ENCODE data around the gene EHD2. TPM values are rescaled to one million over a fixed set of nuclear protein-coding genes. Genes with fewer than 3 reads are reported as not detected.

Gene EHD2
- polyA plus RNA-seq, 1 donor from 2014 or later: not detected

DNA sequence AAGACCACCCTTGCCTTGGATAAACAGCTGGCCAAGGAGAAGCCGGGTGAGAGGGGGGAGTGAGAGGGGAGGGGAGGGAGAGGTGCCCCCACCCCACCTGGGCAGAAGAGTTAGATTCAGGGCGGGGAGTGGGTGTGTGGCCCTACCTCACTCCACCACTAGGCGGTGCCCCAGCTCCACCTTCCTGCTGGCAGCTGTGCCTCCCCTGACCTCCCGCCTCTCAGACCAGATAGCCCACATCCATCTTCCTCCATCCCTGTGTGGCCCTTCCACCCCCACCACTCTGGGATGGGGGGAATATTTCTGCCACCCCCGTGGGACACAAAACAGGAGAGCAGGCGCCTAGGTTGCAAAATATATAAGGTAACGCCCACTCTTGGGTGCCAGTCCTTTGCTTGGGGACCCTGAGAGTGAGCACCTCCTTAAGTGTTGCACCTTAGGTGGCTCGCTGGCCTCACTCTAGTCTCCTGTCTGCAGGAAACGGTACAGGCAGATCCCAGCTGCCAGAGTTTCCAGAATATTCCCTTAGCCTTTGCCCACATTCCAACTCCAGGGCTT lies 13.8 kb upstream of the EHD2 start:
- Histone ChIP-seq H3K9me2 (ENCODE audit: insufficient read depth, low read length) (no peaks in the 10 kb centered on the region), H3K27ac (ENCODE audit: low read length) (no peak overlapping the region)

DNA sequence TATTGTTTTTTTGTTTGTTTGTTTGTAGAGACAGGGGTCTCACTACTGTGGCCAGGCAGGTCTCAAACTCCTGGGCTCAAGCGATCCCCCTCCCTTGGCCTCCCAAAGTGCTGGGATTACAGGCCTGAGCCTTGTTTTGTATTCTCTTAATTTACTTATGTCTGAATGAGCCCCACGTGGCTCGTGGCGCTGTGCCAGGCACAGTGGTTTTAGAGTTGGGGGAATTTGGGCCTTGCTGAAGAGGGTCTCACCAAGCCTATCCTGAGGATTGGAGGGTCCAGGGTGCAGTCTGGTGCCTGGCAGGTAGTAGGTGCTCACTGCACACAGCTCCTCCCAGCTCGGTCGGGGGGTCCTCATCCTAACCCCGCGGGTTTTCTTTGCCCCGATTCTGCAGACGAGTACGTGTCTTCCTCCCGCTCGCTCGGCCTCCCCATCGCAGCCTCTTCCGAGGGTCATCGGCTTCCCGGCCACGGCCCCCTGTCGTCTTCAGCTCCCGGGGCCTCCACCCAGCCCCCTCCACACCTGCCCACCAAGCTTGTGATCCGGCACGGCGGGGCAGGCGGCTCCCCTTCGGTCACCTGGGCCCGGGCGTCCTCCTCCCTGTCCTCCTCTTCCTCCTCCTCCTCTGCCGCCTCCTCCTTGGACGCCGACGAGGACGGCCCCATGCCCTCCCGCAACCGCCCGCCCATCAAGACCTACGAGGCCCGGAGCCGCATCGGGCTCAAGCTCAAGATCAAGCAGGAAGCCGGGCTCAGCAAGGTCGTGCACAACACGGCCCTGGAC lies 12.1 kb upstream of the EHD2 start:
- H3K27me3 ChIP-seq (ENCODE audit: insufficient read depth, low read depth, low read length): no peaks in the 10 kb centered on the region
- H3K9me3 ChIP-seq (ENCODE audit: low read length): no peaks in the 10 kb centered on the region
- H3K4me3 ChIP-seq (ENCODE audit: low read length): no peak overlapping the region
- no peaks in the 10 kb centered on the region for H3K36me3 ChIP-seq (ENCODE audit: insufficient read depth, low read length)
- no peaks in the 10 kb centered on the region for H3K9me2 ChIP-seq (ENCODE audit: insufficient read depth, low read length)
- H3F3A ChIP-seq (ENCODE audit: insufficient read depth, low read length, poor library complexity, severe bottlenecking): no peaks in the 10 kb centered on the region
- H3K4me2 ChIP-seq (ENCODE audit: low read length): no peak overlapping the region
- H3K79me2 ChIP-seq (replicated peaks; ENCODE audit: insufficient read depth, low read length): no peaks in the 10 kb centered on the region
- H3K27ac ChIP-seq (ENCODE audit: low read length): no peak overlapping the region
- H4K20me1 ChIP-seq (ENCODE audit: insufficient read depth): no peaks in the 10 kb centered on the region
- no peak overlapping the region for H3K9ac ChIP-seq (ENCODE audit: low read length)
- TF ChIP-seq CTCF (IDR thresholded peaks at IDR 0.05; ENCODE audit: poor library complexity, severe bottlenecking) (no peak), EP300 (conservative IDR thresholded peaks at IDR 0.05; ENCODE audit: poor library complexity, severe bottlenecking) (no peak), RAD21 (conservative IDR thresholded peaks at IDR 0.05) (no peak), EZH2 (IDR thresholded peaks at IDR 0.05; ENCODE audit: borderline replicate concordance, insufficient read depth, low read length, poor library complexity, severe bottlenecking) (no peak), SMC3 (conservative IDR thresholded peaks at IDR 0.05; ENCODE audit: poor library complexity) (no peak), TAF1 (IDR thresholded peaks at IDR 0.05; ENCODE audit: low read depth) (no peak), POLR2AphosphoS5 (IDR thresholded peaks at IDR 0.05) (no peak), REST (IDR thresholded peaks at IDR 0.05; ENCODE audit: borderline replicate concordance) (no peak), MXI1 (conservative IDR thresholded peaks at IDR 0.05; ENCODE audit: poor library complexity, severe bottlenecking) (no peak)
- H2AFZ ChIP-seq (ENCODE audit: low read depth, low read length): no peak overlapping the region

More for the DNA sequence above, 13.8 kb upstream of the EHD2 start:
- no peak overlapping the region for H2AFZ ChIP-seq (ENCODE audit: low read depth, low read length)
- TF ChIP-seq SMC3 (conservative IDR thresholded peaks at IDR 0.05; ENCODE audit: poor library complexity) (peak; percentile 49), EZH2 (IDR thresholded peaks at IDR 0.05; ENCODE audit: borderline replicate concordance, insufficient read depth, low read length, poor library complexity, severe bottlenecking) (no peak), RAD21 (conservative IDR thresholded peaks at IDR 0.05) (peak; percentile 61), CTCF (IDR thresholded peaks at IDR 0.05; ENCODE audit: poor library complexity, severe bottlenecking) (peak; percentile 69), POLR2AphosphoS5 (IDR thresholded peaks at IDR 0.05) (no peak), MXI1 (conservative IDR thresholded peaks at IDR 0.05; ENCODE audit: poor library complexity, severe bottlenecking) (no peak)
- no peak overlapping the region for H3K9ac ChIP-seq (ENCODE audit: low read length)
- H3K4me2 ChIP-seq (ENCODE audit: low read length): no peak overlapping the region
- no peaks in the 10 kb centered on the region for H3K79me2 ChIP-seq (replicated peaks; ENCODE audit: insufficient read depth, low read length)
- no peak overlapping the region for H3K4me3 ChIP-seq (ENCODE audit: low read length)
- H3F3A ChIP-seq (ENCODE audit: insufficient read depth, low read length, poor library complexity, severe bottlenecking): no peaks in the 10 kb centered on the region
- no peaks in the 10 kb centered on the region for H3K27me3 ChIP-seq (ENCODE audit: insufficient read depth, low read depth, low read length)
- H4K20me1 ChIP-seq (ENCODE audit: insufficient read depth): no peaks in the 10 kb centered on the region
- no peaks in the 10 kb centered on the region for H3K36me3 ChIP-seq (ENCODE audit: insufficient read depth, low read length)
- H3K9me3 ChIP-seq (ENCODE audit: low read length): no peaks in the 10 kb centered on the region

Measured in neural cell (in vitro differentiated cells).